Astrocyte (in vitro differentiated cells and primary cell): Measurements from ENCODE around the gene EGFLAM. TPM values are rescaled to one million over a fixed set of nuclear protein-coding genes. Genes with fewer than 3 reads are reported as not detected.

ENCODE experiments used
- DNase-seq: peaks from one replicate; pipeline ENCODE4 v3.0.0-alpha.2; 2010; ENCODE audit warnings: low read depth
- FAIRE-seq: peaks from 2 replicates; lab custom pipeline; 2011; peaks lifted over from hg19 to GRCh38; lab: Jason Lieb, UNC
- H2AFZ ChIP-seq: 2 replicates; pipeline ENCODE4 v1.6.0; 2012; ENCODE audit warnings: low read depth, low read length, inconsistent platforms
- H3K27ac ChIP-seq: 2 replicates; pipeline ENCODE4 v1.5.1; 2011; ENCODE audit warnings: low read depth, low read length, inconsistent platforms
- H3K27me3 ChIP-seq: 2 replicates; pipeline ENCODE4 v1.6.0; 2011; ENCODE audit warnings: low read length, inconsistent platforms; ENCODE audit not compliant: insufficient read depth
- H3K36me3 ChIP-seq: 2 replicates; pipeline ENCODE4 v1.5.1; 2011; ENCODE audit warnings: low read length, inconsistent platforms; ENCODE audit not compliant: insufficient read depth
- H3K4me1 ChIP-seq: 2 replicates; pipeline ENCODE4 v1.5.1; 2011; ENCODE audit warnings: low read length, inconsistent platforms; ENCODE audit not compliant: insufficient read depth
- H3K4me2 ChIP-seq: 2 replicates; pipeline ENCODE4 v1.6.0; 2012; ENCODE audit warnings: low read length, inconsistent platforms
- H3K4me3 ChIP-seq: 2 replicates; pipeline ENCODE4 v1.5.1; 2011; ENCODE audit warnings: low read depth, mild to moderate bottlenecking, low read length, inconsistent platforms; ENCODE audit not compliant: insufficient read depth
- H3K79me2 ChIP-seq: 2 replicates; pipeline ENCODE4 v1.6.0; 2012; ENCODE audit warnings: mild to moderate bottlenecking, low read length, inconsistent platforms; ENCODE audit not compliant: insufficient read depth
- H3K9ac ChIP-seq: 2 replicates; pipeline ENCODE4 v1.6.0; 2012; ENCODE audit warnings: mild to moderate bottlenecking, low read length, inconsistent platforms
- H3K9me3 ChIP-seq: 2 replicates; pipeline ENCODE4 v1.5.1; 2012; ENCODE audit warnings: low read depth, mild to moderate bottlenecking, low read length, inconsistent platforms; ENCODE audit not compliant: insufficient read depth
- H4K20me1 ChIP-seq: 2 replicates; pipeline ENCODE4 v1.6.0; 2012; ENCODE audit warnings: low read length, inconsistent platforms; ENCODE audit not compliant: insufficient read depth
- H3K27ac Mint-ChIP-seq: one replicate; pipeline ENCODE4 v1.8.0; 2021; ENCODE audit warnings: mild to moderate bottlenecking, mixed read lengths; ENCODE audit not compliant: unreplicated experiment
- H3K27me3 Mint-ChIP-seq: one replicate; pipeline ENCODE4 v1.8.0; 2021; ENCODE audit warnings: low read depth, mixed read lengths; ENCODE audit not compliant: unreplicated experiment
- H3K36me3 Mint-ChIP-seq: one replicate; pipeline ENCODE4 v1.8.0; 2021; ENCODE audit warnings: low read depth, mixed read lengths; ENCODE audit not compliant: unreplicated experiment
- H3K4me1 Mint-ChIP-seq: one replicate; pipeline ENCODE4 v1.8.0; 2021; ENCODE audit warnings: low read depth, mixed read lengths; ENCODE audit not compliant: unreplicated experiment
- H3K4me3 Mint-ChIP-seq: one replicate; pipeline ENCODE4 v1.8.0; 2021; ENCODE audit warnings: mild to moderate bottlenecking, moderate library complexity, mixed read lengths; ENCODE audit not compliant: unreplicated experiment
- H3K9me3 Mint-ChIP-seq: one replicate; pipeline ENCODE4 v1.8.0; 2021; ENCODE audit warnings: mild to moderate bottlenecking, mixed read lengths; ENCODE audit not compliant: unreplicated experiment
- CTCF ChIP-seq: IDR thresholded peaks from 2 replicates; pipeline ENCODE4 v1.5.1; 2011; ENCODE audit warnings: low read depth, mild to moderate bottlenecking, inconsistent platforms, low read length, moderate library complexity; ENCODE audit not compliant: insufficient read depth
- EZH2 ChIP-seq: IDR thresholded peaks from 2 replicates; pipeline ENCODE4 v1.6.1; 2012; ENCODE audit warnings: mild to moderate bottlenecking, low read length, inconsistent platforms; ENCODE audit not compliant: insufficient read depth
- total RNA-seq: library from RNA; stranded (reverse); gene quantifications from 2 replicates; pipeline ENCODE4 v1.2.1, GENCODE V29; 2021

EGFLAM gene
- total RNA-seq, 1 donor from 2014 or later, result 1.0 TPM

- no peaks in the 10 kb centered on the region for H3K27me3 Mint-ChIP-seq
- Histone ChIP-seq H3K27me3 (no peaks in the 10 kb centered on the region), H3K4me1 (no peaks in the 10 kb centered on the region), H3K79me2 (no peaks in the 10 kb centered on the region), H3K4me3 (no peak overlapping the region), H3K4me2 (no peak overlapping the region), H3K9me3 (no peaks in the 10 kb centered on the region), H3K36me3 (no peaks in the 10 kb centered on the region), H2AFZ (no peak overlapping the region), H4K20me1 (no peaks in the 10 kb centered on the region), H3K27ac (no peak overlapping the region), H3K9ac (no peak overlapping the region)
- DNase-seq (no peak), FAIRE-seq (no peak)
- TF ChIP-seq CTCF, result no peak
- no peak for TF ChIP-seq EZH2
- peaks cover 3% of the 10 kb centered on the region for H3K4me1 Mint-ChIP-seq
- H3K4me3 Mint-ChIP-seq, result no peak overlapping the region
- no peak overlapping the region for H3K27ac Mint-ChIP-seq
- H3K36me3 Mint-ChIP-seq, result no peaks in the 10 kb centered on the region
- H3K9me3 Mint-ChIP-seq, result peaks cover 8% of the 10 kb centered on the region
Observed at GRCh38 chr5:38237681-38238080, 20.7 kb upstream of the EGFLAM start.

- FAIRE-seq (no peak), DNase-seq (no peak)
- H4K20me1 ChIP-seq, result no peaks in the 10 kb centered on the region
- H3K36me3 ChIP-seq, result no peaks in the 10 kb centered on the region
- no peak overlapping the region for H3K4me3 ChIP-seq
- H3K9me3 ChIP-seq, result no peaks in the 10 kb centered on the region
- H3K4me1 ChIP-seq, result no peaks in the 10 kb centered on the region
- H3K9ac ChIP-seq, result no peak overlapping the region
- Mint-ChIP-seq H3K27ac (no peak overlapping the region), H3K9me3 (peaks cover 4% of the 10 kb centered on the region), H3K27me3 (peaks cover 4% of the 10 kb centered on the region), H3K4me3 (no peak overlapping the region), H3K4me1 (peaks cover 3% of the 10 kb centered on the region), H3K36me3 (no peaks in the 10 kb centered on the region)
- no peak overlapping the region for H2AFZ ChIP-seq
- no peak for TF ChIP-seq CTCF
- TF ChIP-seq EZH2, result no peak
- no peaks in the 10 kb centered on the region for H3K27me3 ChIP-seq
- no peaks in the 10 kb centered on the region for H3K79me2 ChIP-seq
- no peak overlapping the region for H3K27ac ChIP-seq
- no peak overlapping the region for H3K4me2 ChIP-seq
Observed at GRCh38 chr5:38240212-38240611, 18.1 kb upstream of the EGFLAM start.

GRCh38 chr5:38241655-38242054, 16.7 kb upstream of the EGFLAM start:
- Mint-ChIP-seq H3K27me3 (peaks cover 4% of the 10 kb centered on the region), H3K4me1 (peaks cover 3% of the 10 kb centered on the region), H3K4me3 (no peak overlapping the region), H3K27ac (no peak overlapping the region), H3K9me3 (no peaks in the 10 kb centered on the region), H3K36me3 (no peaks in the 10 kb centered on the region)
- TF ChIP-seq CTCF (no peak), EZH2 (no peak)
- Histone ChIP-seq H3K4me2 (no peak overlapping the region), H3K79me2 (no peaks in the 10 kb centered on the region), H4K20me1 (no peaks in the 10 kb centered on the region), H3K9ac (no peak overlapping the region), H2AFZ (no peak overlapping the region), H3K27me3 (no peaks in the 10 kb centered on the region), H3K27ac (no peak overlapping the region), H3K36me3 (no peaks in the 10 kb centered on the region), H3K9me3 (no peaks in the 10 kb centered on the region), H3K4me1 (no peaks in the 10 kb centered on the region), H3K4me3 (no peak overlapping the region)
- FAIRE-seq (no peak), DNase-seq (no peak)
